K562 (cell line): ENCODE data around the gene CCDC82. TPM values are rescaled to one million over a fixed set of nuclear protein-coding genes. Genes with fewer than 3 reads are reported as not detected.

ENCODE experiments used
- ATAC-seq: fragments of 200-7000 bp; cut with Tn5 transposase; 3 replicates; pipeline ENCODE4 v1.9.1; 2020; ENCODE audit warnings: moderate library complexity
- BruUV-seq: library from RNA; stranded (reverse); fragments of 400-500 nt; replicated peaks from 2 replicates; lab custom pipeline; 2021; lab: Mats Ljungman, UMichigan
- CTCF ChIA-PET: fragments of 300-600 bp; formaldehyde crosslinking; extraction: SDS; loops from one replicate; lab custom pipeline; 2021; ENCODE audit warnings: low intra/inter-chr PET ratio; lab: Yijun Ruan, JAX
- POLR2A ChIA-PET: fragments of 300-600, 350-650 bp; sonication (Branson Sonifier 250); formaldehyde crosslinking; extraction: SDS; loops from one replicate; lab custom pipeline; 2021; ENCODE audit warnings: antibody characterized with exemption, inconsistent platforms; lab: Yijun Ruan, JAX
- DNase-seq, 4 experiments: peaks; one replicate each; pipeline versions ENCODE4 v3.0.0 to v3.0.0-alpha.2; 2011 to 2018; ENCODE audit warnings: low spot score in 3 of 4, mixed read lengths in 3 of 4; ENCODE audit errors: extremely low read depth in 1 of 4
- FAIRE-seq: peaks from 2 replicates; lab custom pipeline; 2011; peaks lifted over from hg19 to GRCh38; lab: Jason Lieb, UNC
- H2AFZ ChIP-seq: 2 replicates; pipeline ENCODE4 v1.6.0; 2011; ENCODE audit warnings: low read depth, low read length, control low read depth, inconsistent platforms
- H3K27ac ChIP-seq: fragments of 200-600 bp; 3 replicates; pipeline ENCODE4 v1.8.0; 2011; ENCODE audit warnings: low read depth, mild to moderate bottlenecking, control low read depth, inconsistent platforms, low read length, moderate library complexity, mixed read lengths; ENCODE audit errors: extremely low read depth
- H3K27me3 ChIP-seq, 2 experiments: fragments of 300-600 bp in 1 of 2; 2 replicates in 1 of 2; 3 replicates in 1 of 2; pipeline versions ENCODE4 v1.6.0 to v1.8.0; 2011; ENCODE audit warnings: inconsistent platforms in 2 of 2, low read length in 2 of 2, mild to moderate bottlenecking in 1 of 2, mixed read lengths in 1 of 2, moderate library complexity in 1 of 2; ENCODE audit not compliant: control insufficient read depth in 2 of 2, insufficient read depth in 2 of 2
- H3K36me3 ChIP-seq: fragments of 300-600 bp; 3 replicates; pipeline ENCODE4 v1.8.0; 2011; ENCODE audit warnings: mild to moderate bottlenecking, low read length, inconsistent platforms; ENCODE audit not compliant: control insufficient read depth, insufficient read depth
- H3K4me1 ChIP-seq, 2 experiments: fragments of 200-600 bp in 1 of 2; replicated peaks in 1 of 2; 2 replicates in 1 of 2; 3 replicates in 1 of 2; pipeline versions ENCODE4 v1.5.1 to v1.8.0; 2011; ENCODE audit warnings: inconsistent platforms in 2 of 2, low read length in 2 of 2, mild to moderate bottlenecking in 1 of 2, mixed read lengths in 1 of 2, moderate library complexity in 1 of 2; ENCODE audit not compliant: control insufficient read depth in 2 of 2, insufficient read depth in 2 of 2
- H3K4me2 ChIP-seq: 2 replicates; pipeline ENCODE4 v1.6.1; 2011; ENCODE audit warnings: low read length, control low read depth, inconsistent platforms, mixed read lengths; ENCODE audit not compliant: insufficient read depth
- H3K4me3 ChIP-seq: fragments of 200-600 bp; sonication (generic), shearing (Covaris generic); 2 replicates; pipeline ENCODE4 v1.5.1; 2016; ENCODE audit warnings: control low read depth, inconsistent platforms
- H3K79me2 ChIP-seq: fragments of 200-600 bp; 3 replicates; pipeline ENCODE4 v1.8.0; 2011; ENCODE audit warnings: low read length, inconsistent platforms; ENCODE audit not compliant: control insufficient read depth, insufficient read depth
- H3K9ac ChIP-seq, 2 experiments: 2 replicates each; pipeline versions ENCODE4 v1.6.0 to v1.6.1; 2011; ENCODE audit warnings: low read depth in 2 of 2, low read length in 2 of 2, control low read depth in 1 of 2, inconsistent platforms in 1 of 2, mild to moderate bottlenecking in 1 of 2, mixed read lengths in 1 of 2; ENCODE audit not compliant: insufficient read depth in 1 of 2
- H3K9me1 ChIP-seq: one replicate; pipeline ENCODE4 v1.6.0; 2011; ENCODE audit warnings: inconsistent platforms, mild to moderate bottlenecking, low read length, moderate library complexity; ENCODE audit not compliant: control insufficient read depth, insufficient read depth
- H3K9me3 ChIP-seq: replicated peaks from 2 replicates; pipeline ENCODE4 v1.5.1; 2011; ENCODE audit warnings: low read depth, low read length, inconsistent platforms; ENCODE audit not compliant: control insufficient read depth, insufficient read depth
- H4K20me1 ChIP-seq: replicated peaks from 2 replicates; pipeline ENCODE4 v1.6.1; 2011; ENCODE audit warnings: low read length, inconsistent platforms, mixed read lengths; ENCODE audit not compliant: control insufficient read depth, insufficient read depth
- C11orf30 ChIP-seq: fragments of 450-650 bp; IDR thresholded peaks from 2 replicates; pipeline ENCODE4 v1.6.1; 2016; ENCODE audit warnings: low read depth, mild to moderate bottlenecking
- GATAD2A ChIP-seq: fragments of 450-650 bp; IDR thresholded peaks from 2 replicates; pipeline ENCODE4 v1.6.1; 2017
- MYBL2 ChIP-seq, 2 experiments: fragments of 450-650 bp in 1 of 2; sonication (generic) in 1 of 2; formaldehyde crosslinking in 1 of 2; IDR thresholded peaks; 2 replicates each; pipeline versions ENCODE4 v1.6.1 to v1.8.1; 2017 to 2022; ENCODE audit warnings: borderline replicate concordance in 1 of 2, inconsistent platforms in 1 of 2, low read depth in 1 of 2, mild to moderate bottlenecking in 1 of 2, missing genetic modification reagents in 1 of 2, moderate library complexity in 1 of 2
- NFE2 ChIP-seq: IDR thresholded peaks from 2 replicates; pipeline ENCODE4 v1.6.1; 2014; ENCODE audit warnings: antibody characterized with exemption, low read depth
- NR1H2 ChIP-seq: sonication (generic); formaldehyde crosslinking; IDR thresholded peaks from 2 replicates; pipeline ENCODE4 v1.4.0; 2020; ENCODE audit warnings: mild to moderate bottlenecking, missing genetic modification reagents
- SMARCA5 ChIP-seq: fragments of 450-650 bp; IDR thresholded peaks from 2 replicates; pipeline ENCODE4 v1.6.1; 2016
- ZNF316 ChIP-seq: fragments of 450-650 bp; IDR thresholded peaks from 2 replicates; pipeline ENCODE4 v1.6.1; 2016
- ZNF785 ChIP-seq: fragments of 250-450 bp; sonication (Bioruptor Pico); IDR thresholded peaks from 2 replicates; pipeline ENCODE4 v1.4.0; 2020; ENCODE audit warnings: mild to moderate bottlenecking
- WGBS: fragments of 100-300 bp; shearing (Covaris generic); methylation state at CpG from one replicate; pipeline ENCODE4 v1.1.6; 2016; ENCODE audit warnings: low coverage, mixed read lengths; ENCODE audit not compliant: insufficient coverage; ENCODE audit errors: missing lambda C conversion rate; 5-methylcytosine and 5-hydroxymethylcytosine counted together
- in situ Hi-C: fragments of 300-500 bp; cut with MboI; formaldehyde crosslinking; loops from 4 replicates; pipeline ENCODE4 v1.15.0; 2018; ENCODE audit warnings: inconsistent platforms, mixed read lengths
- intact Hi-C: fragments of 100-400 bp; cut with micrococcal nuclease; formaldehyde crosslinking; loops from 2 replicates; pipeline ENCODE4 v1.14.2; 2022
- polyA plus RNA-seq, 8 experiments: library from polyadenylated mRNA; depleted of rRNA in 4 of 8; stranded (reverse) in 5 of 8; unstranded in 3 of 8; fragments of >200 nt; fragmentation: Nextera tagmentation in 2 of 8; fragmentation: Illumina TruSeq in 1 of 8; extraction: Ambion mirVana in 2 of 8; extraction: Trizol in 1 of 8; gene quantifications; 2 replicates each; pipeline versions ENCODE4 v1.2.1 to v1.2.3, GENCODE V29; 2011 to 2014; ENCODE audit warnings: inconsistent platforms in 1 of 8, missing spikeins in 1 of 8
- total RNA-seq, 7 experiments: library from RNA; depleted of rRNA in 6 of 7; stranded (reverse); fragments of >200 nt in 6 of 7; fragmentation: Illumina TruSeq in 2 of 7; extraction: Trizol in 2 of 7; gene quantifications; 2 replicates each; pipeline versions ENCODE4 v1.2.1 to v1.2.3, GENCODE V29; 2011 to 2021; ENCODE audit warnings: low replicate concordance in 1 of 7
- TF ChIP-seq, protein P1 (sequence below): fragments of 450-650 bp; conservative IDR thresholded peaks from 2 replicates; pipeline ENCODE4 v1.6.1; 2016; ENCODE audit warnings: missing genetic modification characterization, low read depth, mild to moderate bottlenecking, control low read depth, missing compliant biosample characterization
- TF ChIP-seq, protein P2 (sequence below): IDR thresholded peaks from 2 replicates; pipeline ENCODE4 v1.6.1; 2014; ENCODE audit warnings: antibody characterized with exemption
- TF ChIP-seq, protein P3 (sequence below): IDR thresholded peaks from 2 replicates; pipeline ENCODE4 v1.6.1; 2011; ENCODE audit warnings: borderline replicate concordance, low read depth, mild to moderate bottlenecking, moderate library complexity, low read length; ENCODE audit not compliant: insufficient read depth, poor library complexity, severe bottlenecking
- TF ChIP-seq, protein P4 (sequence below): fragments of 450-650 bp; formaldehyde crosslinking; IDR thresholded peaks from 2 replicates; pipeline ENCODE4 v1.4.0; 2020; ENCODE audit warnings: mild to moderate bottlenecking, moderate library complexity

Gene CCDC82
- total and polyA plus RNA-seq, 9 of the 15 experiments (the other 6 are each of a cell fraction or from before 2014, with no cell fraction given) = 12.5 to 51.3 (median 24.5) TPM

DNA sequence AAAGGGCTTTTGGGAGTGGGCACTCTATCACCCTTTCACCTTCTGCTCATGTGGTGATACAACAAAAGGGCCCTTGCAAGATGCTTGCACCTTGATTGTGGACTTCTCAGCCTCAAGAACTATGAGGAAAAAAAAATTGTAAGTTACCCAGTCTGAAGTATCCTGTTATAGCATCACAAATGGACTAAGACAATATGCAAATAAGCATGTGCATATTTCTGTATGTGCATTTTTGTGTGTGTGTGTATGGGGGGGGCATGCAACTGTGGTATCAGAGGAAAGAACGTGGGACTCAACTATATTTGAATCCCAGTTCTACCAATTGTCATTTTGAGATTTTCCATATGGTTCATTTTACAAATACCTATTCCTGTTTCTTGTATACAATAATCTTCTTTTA is 11.0 kb upstream of the CCDC82 start (continued):
- TF ChIP-seq, protein P1, sequence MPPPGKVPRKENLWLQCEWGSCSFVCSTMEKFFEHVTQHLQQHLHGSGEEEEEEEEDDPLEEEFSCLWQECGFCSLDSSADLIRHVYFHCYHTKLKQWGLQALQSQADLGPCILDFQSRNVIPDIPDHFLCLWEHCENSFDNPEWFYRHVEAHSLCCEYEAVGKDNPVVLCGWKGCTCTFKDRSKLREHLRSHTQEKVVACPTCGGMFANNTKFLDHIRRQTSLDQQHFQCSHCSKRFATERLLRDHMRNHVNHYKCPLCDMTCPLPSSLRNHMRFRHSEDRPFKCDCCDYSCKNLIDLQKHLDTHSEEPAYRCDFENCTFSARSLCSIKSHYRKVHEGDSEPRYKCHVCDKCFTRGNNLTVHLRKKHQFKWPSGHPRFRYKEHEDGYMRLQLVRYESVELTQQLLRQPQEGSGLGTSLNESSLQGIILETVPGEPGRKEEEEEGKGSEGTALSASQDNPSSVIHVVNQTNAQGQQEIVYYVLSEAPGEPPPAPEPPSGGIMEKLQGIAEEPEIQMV = no peak
- no peak for TF ChIP-seq ZNF785 (CRISPR knock-in tag)
- TF ChIP-seq SMARCA5 = no peak
- no peak for TF ChIP-seq MYBL2 (IDR thresholded peaks at IDR 0.05; ENCODE audit: low read depth)
- no peak for TF ChIP-seq MYBL2 (CRISPR knock-in tag; IDR thresholded peaks at IDR 0.05; ENCODE audit: borderline replicate concordance)
- TF ChIP-seq, protein P2, sequence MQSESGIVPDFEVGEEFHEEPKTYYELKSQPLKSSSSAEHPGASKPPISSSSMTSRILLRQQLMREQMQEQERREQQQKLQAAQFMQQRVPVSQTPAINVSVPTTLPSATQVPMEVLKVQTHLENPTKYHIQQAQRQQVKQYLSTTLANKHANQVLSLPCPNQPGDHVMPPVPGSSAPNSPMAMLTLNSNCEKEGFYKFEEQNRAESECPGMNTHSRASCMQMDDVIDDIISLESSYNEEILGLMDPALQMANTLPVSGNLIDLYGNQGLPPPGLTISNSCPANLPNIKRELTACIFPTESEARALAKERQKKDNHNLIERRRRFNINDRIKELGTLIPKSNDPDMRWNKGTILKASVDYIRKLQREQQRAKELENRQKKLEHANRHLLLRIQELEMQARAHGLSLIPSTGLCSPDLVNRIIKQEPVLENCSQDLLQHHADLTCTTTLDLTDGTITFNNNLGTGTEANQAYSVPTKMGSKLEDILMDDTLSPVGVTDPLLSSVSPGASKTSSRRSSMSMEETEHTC = no peak
- TF ChIP-seq, all 486 proteins: peak for 0

DNA sequence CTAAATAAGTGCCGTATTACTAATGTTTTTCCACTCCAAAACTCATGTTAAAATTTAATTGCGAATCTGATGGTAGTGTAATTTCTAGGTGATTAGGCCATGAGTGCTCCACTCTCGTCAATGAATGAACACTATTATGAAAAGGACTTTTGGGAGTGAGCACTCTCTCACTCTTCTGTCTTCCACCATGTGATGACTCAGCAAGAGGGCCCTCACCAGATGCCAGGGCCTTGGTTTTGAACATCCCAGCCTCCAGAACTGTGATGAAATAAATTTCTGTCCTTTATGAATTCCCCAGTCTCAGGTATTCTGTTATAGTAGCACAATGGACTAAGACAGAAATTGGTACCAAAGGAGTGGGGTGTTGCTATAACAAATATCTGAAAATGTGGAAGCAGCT is 8.2 kb upstream of the CCDC82 start:
- Histone ChIP-seq H2AFZ (no peak overlapping the region), H3K36me3 (no peaks in the 10 kb centered on the region), H3K9me3 (no peaks in the 10 kb centered on the region), H3K4me3 (no peak overlapping the region), H3K9ac (no peak overlapping the region), H4K20me1 (no peaks in the 10 kb centered on the region), H3K9me1 (no peaks in the 10 kb centered on the region), H3K4me2 (no peak overlapping the region), H3K79me2 (no peaks in the 10 kb centered on the region), H3K4me1 (no peaks in the 10 kb centered on the region), H3K27me3 (no peaks in the 10 kb centered on the region), H3K27ac (no peak overlapping the region)
- ChIA-PET POLR2A (no interaction called here), CTCF (no interaction called here)
- in situ Hi-C loops = no loop called here
- WGBS = 45% methylated on average over 3 of the region's 3 CpGs
- intact Hi-C loops = no loop called here
- no TSS peak for BruUV-seq
- DNase-seq (no peak), ATAC-seq (no peak), FAIRE-seq (no peak)
- TF ChIP-seq NFE2 (peak; percentile 55), GATAD2A (no peak), C11orf30 (peak; percentile 57; the same call in 1 of the 2 replicates), NR1H2 (no peak), ZNF316 (peak; percentile 62)
- TF ChIP-seq, protein P3, sequence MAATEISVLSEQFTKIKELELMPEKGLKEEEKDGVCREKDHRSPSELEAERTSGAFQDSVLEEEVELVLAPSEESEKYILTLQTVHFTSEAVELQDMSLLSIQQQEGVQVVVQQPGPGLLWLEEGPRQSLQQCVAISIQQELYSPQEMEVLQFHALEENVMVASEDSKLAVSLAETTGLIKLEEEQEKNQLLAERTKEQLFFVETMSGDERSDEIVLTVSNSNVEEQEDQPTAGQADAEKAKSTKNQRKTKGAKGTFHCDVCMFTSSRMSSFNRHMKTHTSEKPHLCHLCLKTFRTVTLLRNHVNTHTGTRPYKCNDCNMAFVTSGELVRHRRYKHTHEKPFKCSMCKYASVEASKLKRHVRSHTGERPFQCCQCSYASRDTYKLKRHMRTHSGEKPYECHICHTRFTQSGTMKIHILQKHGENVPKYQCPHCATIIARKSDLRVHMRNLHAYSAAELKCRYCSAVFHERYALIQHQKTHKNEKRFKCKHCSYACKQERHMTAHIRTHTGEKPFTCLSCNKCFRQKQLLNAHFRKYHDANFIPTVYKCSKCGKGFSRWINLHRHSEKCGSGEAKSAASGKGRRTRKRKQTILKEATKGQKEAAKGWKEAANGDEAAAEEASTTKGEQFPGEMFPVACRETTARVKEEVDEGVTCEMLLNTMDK = no peak
- TF ChIP-seq, protein P4, sequence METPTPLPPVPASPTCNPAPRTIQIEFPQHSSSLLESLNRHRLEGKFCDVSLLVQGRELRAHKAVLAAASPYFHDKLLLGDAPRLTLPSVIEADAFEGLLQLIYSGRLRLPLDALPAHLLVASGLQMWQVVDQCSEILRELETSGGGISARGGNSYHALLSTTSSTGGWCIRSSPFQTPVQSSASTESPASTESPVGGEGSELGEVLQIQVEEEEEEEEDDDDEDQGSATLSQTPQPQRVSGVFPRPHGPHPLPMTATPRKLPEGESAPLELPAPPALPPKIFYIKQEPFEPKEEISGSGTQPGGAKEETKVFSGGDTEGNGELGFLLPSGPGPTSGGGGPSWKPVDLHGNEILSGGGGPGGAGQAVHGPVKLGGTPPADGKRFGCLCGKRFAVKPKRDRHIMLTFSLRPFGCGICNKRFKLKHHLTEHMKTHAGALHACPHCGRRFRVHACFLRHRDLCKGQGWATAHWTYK (CRISPR knock-in tag) = no peak
